OCI-LY7 (cell line): Measurements from ENCODE around the gene LIN7A.

Experiments used
- CTCF ChIP-seq: fragments of 200-600 bp; sonication (generic); conservative IDR thresholded peaks from 2 replicates; pipeline ENCODE4 v1.5.1; 2014; ENCODE audit warnings: mild to moderate bottlenecking, antibody characterized with exemption, low read length, moderate library complexity, mixed read lengths
- EZH2phosphoT487 ChIP-seq: fragments of 200-600 bp; sonication (generic); IDR thresholded peaks from 2 replicates; pipeline ENCODE4 v1.6.1; 2018; ENCODE audit warnings: low read depth, borderline replicate concordance, mild to moderate bottlenecking, mixed run types, antibody characterized with exemption, low read length, moderate library complexity, mixed read lengths

GRCh38 chr12:80943338-80943737 is 5.6 kb upstream of the LIN7A start:
- TF ChIP-seq CTCF (no peak), EZH2phosphoT487 (no peak)
